ENCODE data around the gene DNAJC30. TPM values are rescaled to one million over a fixed set of nuclear protein-coding genes. Genes with fewer than 3 reads are reported as not detected.
"Not testable (repeated sequence)": the region's sequence is repeated elsewhere in the genome, so short reads cannot be mapped to it uniquely, and the experiment has no call there.

DNAJC30 gene
- total RNA-seq, 2 donors from 2014 or later, result 3.7 to 7.5 TPM

DNA sequence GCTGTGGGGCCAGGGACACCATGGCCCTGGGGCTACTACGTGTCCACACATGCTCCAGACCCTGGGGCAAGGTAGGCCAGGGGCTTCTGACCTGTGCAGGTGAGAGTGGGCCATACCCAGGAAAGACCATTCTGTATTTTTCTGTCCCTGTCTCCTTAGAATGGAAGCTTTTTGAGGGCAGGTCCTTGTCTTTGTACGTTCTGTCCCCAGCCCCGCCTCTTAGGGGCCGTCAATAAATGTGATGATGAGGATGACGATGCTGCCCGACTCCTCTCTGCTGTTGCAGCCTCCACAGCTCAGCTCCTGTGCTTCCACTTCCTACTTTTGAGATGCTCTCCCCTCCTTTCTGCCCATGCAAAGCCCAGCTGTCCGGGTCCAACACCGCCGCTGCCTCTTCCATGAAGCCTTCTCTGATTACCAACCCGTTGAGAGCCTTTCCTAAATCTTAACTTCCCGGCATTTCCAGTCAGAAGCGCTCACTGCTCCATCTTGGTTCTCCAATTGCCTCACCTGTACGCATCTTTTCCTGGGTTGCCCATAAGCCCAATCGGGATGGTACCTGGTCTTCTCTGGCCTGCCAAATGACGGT, 11.3 kb downstream of the DNAJC30 start:
- H3K27ac Mint-ChIP-seq, result no peak overlapping the region
- no peaks in the 10 kb centered on the region for H3K9me3 Mint-ChIP-seq
- no peaks in the 10 kb centered on the region for H3K36me3 Mint-ChIP-seq
- DNase-seq (ENCODE audit: low spot score in 2 of 2) (no peak), ATAC-seq (no peak)

DNA sequence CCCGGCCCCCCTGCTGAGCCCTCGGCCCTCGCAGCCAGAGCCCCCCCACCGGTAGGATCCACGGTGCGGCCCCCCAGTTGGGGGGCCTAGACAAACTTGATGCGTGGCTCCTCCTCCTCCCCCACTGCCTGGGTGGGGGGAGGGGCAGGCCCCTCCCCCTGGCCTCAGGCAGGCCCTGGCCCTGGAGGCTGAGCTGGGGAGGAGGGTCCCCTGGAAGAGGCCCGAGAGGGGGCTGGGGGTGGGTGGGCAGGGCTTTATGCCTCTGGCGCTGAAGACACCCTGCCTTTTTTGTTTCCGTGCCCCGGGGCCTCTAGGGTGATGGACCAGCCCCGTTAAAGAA, 12.0 kb downstream of the DNAJC30 start:
- ATAC-seq (no peak), DNase-seq (ENCODE audit: low spot score in 2 of 2) (no peak)
- Mint-ChIP-seq H3K9me3 (no peaks in the 10 kb centered on the region), H3K27ac (no peak overlapping the region), H3K36me3 (no peaks in the 10 kb centered on the region)

DNA sequence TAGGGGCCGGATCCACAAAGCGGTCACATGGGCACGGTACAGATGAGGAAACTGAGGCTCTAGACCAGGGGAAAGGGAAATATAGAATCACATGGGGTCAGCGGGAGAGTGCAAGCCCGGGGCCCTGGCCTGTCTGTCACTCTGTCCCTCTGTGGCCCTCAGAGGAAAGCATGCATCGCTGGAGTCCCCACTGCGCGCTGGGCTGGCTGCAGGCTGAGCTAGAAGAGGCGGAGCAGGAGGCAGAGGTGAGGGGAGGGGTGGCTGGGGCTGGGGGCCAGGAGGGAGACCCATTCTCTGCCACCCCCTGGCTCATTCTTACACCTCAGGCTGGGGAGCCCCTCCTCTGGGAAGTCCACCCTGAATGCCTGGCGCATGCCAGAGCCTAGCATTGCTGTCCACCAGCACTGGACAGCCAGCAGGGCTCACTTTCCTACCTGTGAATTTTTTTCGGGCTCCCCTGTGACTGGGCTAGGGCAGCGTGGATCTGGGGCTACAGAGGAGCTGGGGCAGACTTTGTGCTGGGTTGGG, 13.3 kb downstream of the DNAJC30 start:
- DNase-seq (ENCODE audit: low spot score in 2 of 2) (no peak), ATAC-seq (no peak)
- Mint-ChIP-seq H3K36me3 (no peaks in the 10 kb centered on the region), H3K9me3 (no peaks in the 10 kb centered on the region), H3K27ac (no peak overlapping the region)

DNA sequence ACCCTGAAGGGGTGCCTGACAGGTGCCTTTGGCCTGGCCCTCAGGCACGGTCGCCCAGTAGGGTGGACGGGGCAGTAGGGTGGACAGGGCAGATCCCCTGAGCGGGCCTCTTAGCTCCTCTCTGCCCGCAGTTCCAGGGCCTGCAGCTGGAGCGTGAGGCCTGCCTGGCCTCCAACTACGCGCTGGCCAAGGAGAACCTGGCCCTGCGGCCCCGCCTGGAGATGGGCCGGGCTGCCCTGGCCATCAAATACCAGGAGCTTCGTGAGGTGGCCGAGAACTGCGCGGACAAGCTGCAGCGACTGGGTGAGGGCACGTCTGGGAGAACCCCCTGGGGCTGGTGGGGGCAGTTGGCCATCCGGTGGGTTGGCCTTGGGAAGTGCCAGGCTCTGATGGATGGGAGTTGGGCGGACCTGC, 14.0 kb downstream of the DNAJC30 start:
- no peak for ATAC-seq
- no peaks in the 10 kb centered on the region for H3K36me3 Mint-ChIP-seq
- DNase-seq (ENCODE audit: low spot score in 2 of 2), result no peak
- H3K27ac Mint-ChIP-seq, result no peak overlapping the region
- H3K9me3 Mint-ChIP-seq, result no peaks in the 10 kb centered on the region

DNA sequence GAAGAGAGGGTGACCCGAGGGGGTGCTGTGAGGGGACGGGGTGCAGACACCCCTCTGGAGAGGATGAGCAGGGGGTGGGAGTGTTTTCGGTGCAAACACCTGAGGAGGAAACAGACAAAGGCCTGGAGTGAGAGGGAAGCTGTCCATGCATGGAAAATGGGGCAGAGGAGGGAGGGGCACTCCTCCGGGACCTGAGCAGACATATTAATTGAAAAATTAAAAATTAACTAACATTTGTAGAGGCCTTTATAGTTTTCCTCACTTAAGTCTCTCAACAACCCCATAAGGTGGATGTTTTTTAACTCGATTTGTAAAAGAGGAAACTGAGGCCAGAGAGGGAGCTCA, 14.4 kb downstream of the DNAJC30 start:
- no peak for DNase-seq (ENCODE audit: low spot score in 2 of 2)
- Mint-ChIP-seq H3K27ac (no peak overlapping the region), H3K9me3 (no peaks in the 10 kb centered on the region), H3K36me3 (no peaks in the 10 kb centered on the region)
- no peak for ATAC-seq

- no peak for DNase-seq (ENCODE audit: low spot score in 2 of 2)
- peak in 1 of 2 donors; percentile 0 for ATAC-seq
- Mint-ChIP-seq H3K9me3 (no peaks in the 10 kb centered on the region), H3K27ac (no peak overlapping the region), H3K36me3 (no peaks in the 10 kb centered on the region)
Observed at GRCh38 chr7:73668103-73668885, 15.0 kb downstream of the DNAJC30 start.

DNA sequence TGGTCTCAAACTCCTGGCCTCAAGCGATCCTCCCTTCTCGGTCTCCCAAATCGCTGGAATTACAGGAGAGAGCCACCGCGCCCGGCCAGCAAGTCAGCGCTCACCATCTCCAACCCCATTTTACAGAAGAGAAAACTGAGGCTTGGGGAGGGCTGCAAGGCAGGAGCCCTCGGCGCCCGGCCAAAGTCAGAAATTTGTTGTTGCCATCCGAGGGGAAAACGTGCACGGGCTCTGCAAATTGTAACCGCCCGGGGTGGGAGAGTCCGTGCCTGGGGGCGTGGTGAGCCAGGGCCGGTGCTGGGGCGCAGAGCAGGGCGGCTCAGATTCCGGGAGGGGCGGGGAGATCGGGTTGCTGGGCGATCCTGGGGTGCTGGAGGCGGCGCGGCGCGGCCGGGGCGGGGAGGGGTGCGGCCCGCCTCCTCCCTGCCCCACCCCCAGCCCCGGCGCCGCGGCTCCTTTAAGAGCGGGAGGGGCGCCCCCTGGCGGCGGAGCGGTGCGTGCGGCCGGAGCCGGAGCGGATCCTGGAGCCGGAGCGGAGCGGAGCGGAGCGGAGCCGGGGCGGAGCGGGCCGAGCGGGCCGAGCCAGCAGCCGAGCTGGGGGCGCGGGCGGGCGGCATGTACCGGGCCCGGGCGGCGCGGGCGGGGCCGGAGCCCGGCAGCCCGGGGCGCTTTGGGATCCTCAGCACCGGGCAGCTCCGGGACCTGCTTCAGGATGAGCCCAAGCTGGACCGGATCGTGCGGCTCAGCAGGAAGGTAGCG, 15.7 kb downstream of the DNAJC30 start, which contains the start of gene VPS37D:
VPS37D (plus strand) TSS at position 488 of the 759 bp plus-strand sequence; CDS start at position 616, 128 bp downstream.
- ATAC-seq (peak; percentile 93 to 99), DNase-seq (ENCODE audit: low spot score in 2 of 2) (peak; percentile 84 to 99)
- no peaks in the 10 kb centered on the region for H3K36me3 Mint-ChIP-seq
- no peaks in the 10 kb centered on the region for H3K9me3 Mint-ChIP-seq
- no peak within 1 kb of the TSS for H3K27ac Mint-ChIP-seq

DNA sequence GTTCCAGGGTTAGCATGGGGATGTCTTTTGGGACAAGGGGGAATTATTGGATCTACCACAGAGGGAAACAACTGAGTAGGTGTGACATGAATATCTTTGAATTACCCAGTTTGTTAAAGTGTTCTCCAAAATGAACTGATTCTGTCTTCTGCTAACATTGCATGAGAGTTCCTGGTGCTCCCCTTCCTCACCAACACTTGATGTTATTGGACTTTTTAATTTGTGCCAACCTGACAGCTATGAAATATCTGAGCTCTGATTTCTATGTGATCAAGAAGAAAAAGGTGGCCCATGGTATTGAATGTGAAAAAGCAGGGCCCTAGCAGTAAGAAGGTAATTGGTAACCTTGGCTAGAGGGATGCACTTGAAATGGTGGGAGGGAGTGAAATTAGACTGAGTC, 20.2 kb downstream of the DNAJC30 start:
- no peak for ATAC-seq
- no peaks in the 10 kb centered on the region for H3K36me3 Mint-ChIP-seq
- no peak for DNase-seq (ENCODE audit: low spot score in 2 of 2)
- H3K9me3 Mint-ChIP-seq, result no peaks in the 10 kb centered on the region
- H3K27ac Mint-ChIP-seq, result no peak overlapping the region

DNA sequence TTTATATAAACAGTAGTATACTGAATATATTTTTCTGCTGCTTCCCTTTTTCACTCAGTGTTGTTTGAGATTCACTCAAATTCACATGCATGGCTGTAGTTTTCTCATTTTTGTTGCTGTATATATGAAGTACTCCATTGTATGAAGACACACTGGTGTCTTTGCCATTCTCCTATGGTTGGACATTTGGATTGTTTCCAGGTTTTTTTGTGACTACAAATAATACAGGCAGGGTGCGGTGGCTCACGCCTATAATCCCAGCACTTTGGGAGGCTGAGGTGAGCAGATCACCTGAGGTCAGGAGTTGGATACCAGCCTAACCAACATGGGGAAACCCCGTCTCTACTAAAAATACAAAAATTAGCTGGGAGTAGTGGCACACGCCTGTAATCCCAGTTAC, 22.7 kb downstream of the DNAJC30 start:
- DNase-seq (ENCODE audit: low spot score in 2 of 2); H3K36me3 Mint-ChIP-seq; H3K27ac Mint-ChIP-seq; H3K9me3 Mint-ChIP-seq; ATAC-seq: not testable (repeated sequence)

- no peaks in the 10 kb centered on the region for H3K36me3 Mint-ChIP-seq
- ATAC-seq (no peak), DNase-seq (ENCODE audit: low spot score in 2 of 2) (no peak)
- H3K9me3 Mint-ChIP-seq, result no peaks in the 10 kb centered on the region
- H3K27ac Mint-ChIP-seq, result no peak overlapping the region
Observed at GRCh38 chr7:73659983-73660382, 23.3 kb downstream of the DNAJC30 start.

GRCh38 chr7:73655309-73655708, 27.9 kb downstream of the DNAJC30 start:
- not testable (repeated sequence) for H3K9me3 Mint-ChIP-seq; H3K27ac Mint-ChIP-seq; ATAC-seq; H3K36me3 Mint-ChIP-seq; DNase-seq (ENCODE audit: low spot score in 2 of 2)

DNA sequence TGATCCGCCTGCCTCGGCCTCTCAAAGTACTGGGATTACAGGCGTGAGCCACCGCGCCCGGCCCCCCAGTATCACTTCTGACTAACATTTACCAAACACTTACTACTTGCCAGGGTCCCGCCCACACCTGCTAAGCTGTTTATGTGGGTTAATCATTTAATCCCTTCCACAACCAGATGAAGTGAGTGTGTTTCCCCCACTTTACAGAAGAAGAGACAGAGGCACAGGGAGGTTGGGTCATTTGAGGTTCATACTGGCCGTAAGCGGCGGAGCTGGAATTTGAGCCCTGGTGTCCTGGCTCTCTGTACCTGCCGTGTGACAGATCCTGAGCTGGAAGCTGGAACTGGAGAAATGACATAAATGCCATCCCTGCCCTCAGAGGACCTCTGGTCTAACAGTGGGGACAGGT, 30.7 kb downstream of the DNAJC30 start:
- Mint-ChIP-seq H3K27ac (no peak overlapping the region), H3K9me3 (no peaks in the 10 kb centered on the region), H3K36me3 (no peaks in the 10 kb centered on the region)
- DNase-seq (ENCODE audit: low spot score in 2 of 2) (no peak), ATAC-seq (no peak)

DNA sequence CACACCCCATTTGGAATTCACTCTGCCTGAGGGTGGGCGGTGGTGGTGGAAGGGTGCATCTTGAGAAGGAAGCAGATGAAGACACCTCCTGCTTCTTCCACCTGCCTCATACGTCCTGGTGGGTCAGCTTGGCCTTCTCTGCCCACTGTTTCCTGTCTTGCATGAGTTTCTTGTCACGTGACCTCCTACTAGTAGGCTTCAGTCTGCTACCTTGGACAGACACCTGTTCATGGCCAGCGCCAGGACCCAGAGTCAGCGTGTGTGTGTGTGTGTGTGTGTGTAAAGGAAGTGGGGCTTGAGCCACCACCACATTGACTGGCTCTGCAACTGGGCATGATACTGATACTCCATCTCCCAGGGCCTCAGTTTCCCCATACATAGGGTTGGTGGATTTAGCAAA, 32.7 kb downstream of the DNAJC30 start:
- H3K36me3 Mint-ChIP-seq, result no peaks in the 10 kb centered on the region
- no peak for DNase-seq (ENCODE audit: low spot score in 2 of 2)
- H3K27ac Mint-ChIP-seq, result no peak overlapping the region
- no peak for ATAC-seq
- no peaks in the 10 kb centered on the region for H3K9me3 Mint-ChIP-seq

DNA sequence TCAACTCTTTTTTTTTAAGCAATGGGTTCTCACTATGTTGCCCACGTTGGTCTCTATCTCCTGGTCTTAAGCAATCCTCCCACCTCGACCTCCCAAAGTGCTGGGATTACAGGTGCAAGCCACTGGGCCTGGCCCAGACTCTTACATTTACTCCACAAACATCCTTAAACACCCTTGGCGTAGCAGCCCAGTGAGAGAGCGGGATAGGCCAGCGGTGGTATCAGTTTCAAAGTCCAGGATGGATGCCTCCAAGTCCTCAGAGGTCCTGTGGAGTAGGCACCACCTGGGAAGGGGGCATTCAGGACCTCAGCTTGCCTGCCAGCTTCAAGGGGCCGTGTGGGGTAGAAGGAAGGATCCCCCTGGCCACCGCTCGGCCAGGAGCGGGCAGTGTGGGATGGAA, 33.7 kb downstream of the DNAJC30 start:
- no peaks in the 10 kb centered on the region for H3K9me3 Mint-ChIP-seq
- no peak overlapping the region for H3K27ac Mint-ChIP-seq
- DNase-seq (ENCODE audit: low spot score in 2 of 2) (no peak), ATAC-seq (no peak)
- H3K36me3 Mint-ChIP-seq, result no peaks in the 10 kb centered on the region

DNA sequence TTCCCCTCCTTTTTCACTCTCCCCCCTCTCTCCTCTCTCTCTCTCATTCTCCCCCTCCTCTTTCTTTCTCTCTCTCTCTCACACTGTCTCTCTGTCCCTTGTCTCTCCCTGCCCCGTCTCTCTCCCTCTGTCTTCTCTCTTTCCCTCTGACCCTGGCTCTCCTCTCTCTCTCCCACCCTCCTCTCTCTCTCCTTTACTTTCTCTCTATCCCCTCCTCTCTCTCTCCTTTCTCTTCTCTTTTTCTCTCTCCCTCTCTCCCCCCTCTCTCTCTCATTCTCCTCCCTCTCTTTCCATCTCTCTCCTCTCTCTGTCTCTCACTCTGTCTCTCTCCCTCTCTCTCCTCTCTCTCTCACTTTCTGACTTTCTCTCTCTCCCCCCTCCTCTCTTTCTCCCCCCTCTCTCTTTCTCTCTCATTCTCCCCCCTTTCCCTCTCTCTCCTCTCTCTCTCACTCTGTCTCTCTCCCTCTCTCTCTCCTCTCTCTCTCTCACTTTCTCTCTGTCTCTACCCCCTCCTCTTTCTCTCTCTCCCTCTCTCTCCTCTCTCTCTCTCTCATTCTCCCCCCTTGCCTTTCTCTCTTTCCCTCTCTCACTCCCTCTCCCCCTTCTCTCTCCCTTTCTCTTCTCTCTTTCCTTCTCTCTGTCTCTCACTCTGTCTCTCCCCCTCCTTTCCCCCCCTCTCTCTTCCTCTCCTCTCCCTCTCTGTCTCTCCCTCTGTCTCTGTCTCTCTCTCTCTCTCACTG, 34.5 kb downstream of the DNAJC30 start:
- Mint-ChIP-seq H3K9me3 (no peaks in the 10 kb centered on the region), H3K36me3 (no peaks in the 10 kb centered on the region), H3K27ac (peak overlapping the region in 1 of 2 donors; percentile 17)
- ATAC-seq (no peak), DNase-seq (ENCODE audit: low spot score in 2 of 2) (no peak)

- Mint-ChIP-seq H3K27ac (peak overlapping the region in 1 of 2 donors; percentile 17), H3K9me3 (no peaks in the 10 kb centered on the region), H3K36me3 (no peaks in the 10 kb centered on the region)
- DNase-seq (ENCODE audit: low spot score in 2 of 2), result peak in 1 of 2 donors; percentile 33
- ATAC-seq, result peak; percentile 64 to 80
Observed at GRCh38 chr7:73647725-73648592, 35.3 kb downstream of the DNAJC30 start.
